Trophoblast cell (in vitro differentiated cells and primary cell): Measurements from ENCODE around the gene ABCC3.

ENCODE experiments used
- DNase-seq, 2 donors: peaks; one replicate each; pipeline ENCODE4 v3.0.0-alpha.2; 2016
- H2AFZ ChIP-seq: 2 replicates; pipeline ENCODE4 v1.6.1; 2013; ENCODE audit warnings: low read length, moderate library complexity, mild to moderate bottlenecking; ENCODE audit not compliant: insufficient read depth, poor library complexity
- H2AK5ac ChIP-seq: 2 replicates; pipeline ENCODE4 v1.6.1; 2013; ENCODE audit warnings: mild to moderate bottlenecking, low read length
- H2BK120ac ChIP-seq: 2 replicates; pipeline ENCODE4 v1.6.1; 2013; ENCODE audit warnings: low read length, mild to moderate bottlenecking, moderate library complexity; ENCODE audit not compliant: insufficient read depth, poor library complexity
- H2BK12ac ChIP-seq: 2 replicates; pipeline ENCODE4 v1.6.1; 2013; ENCODE audit warnings: mild to moderate bottlenecking, low read length, moderate library complexity
- H2BK5ac ChIP-seq: 2 replicates; pipeline ENCODE4 v1.6.1; 2013; ENCODE audit warnings: low read length, low read depth, moderate library complexity, mild to moderate bottlenecking; ENCODE audit not compliant: poor library complexity
- H3K14ac ChIP-seq: 2 replicates; pipeline ENCODE4 v1.6.1; 2013; ENCODE audit warnings: mild to moderate bottlenecking, low read length
- H3K18ac ChIP-seq: 2 replicates; pipeline ENCODE4 v1.6.1; 2013; ENCODE audit warnings: mild to moderate bottlenecking, low read length
- H3K23ac ChIP-seq: 2 replicates; pipeline ENCODE4 v1.6.1; 2013; ENCODE audit warnings: low read length
- H3K27ac ChIP-seq: 2 replicates; pipeline ENCODE4 v1.5.1; 2013; ENCODE audit warnings: low read depth, mild to moderate bottlenecking, inconsistent platforms, low read length, moderate library complexity
- H3K27me3 ChIP-seq: 2 replicates; pipeline ENCODE4 v1.6.1; 2013; ENCODE audit warnings: inconsistent platforms, mild to moderate bottlenecking, low read length, moderate library complexity; ENCODE audit not compliant: insufficient read depth
- H3K36me3 ChIP-seq, 2 experiments: 1 replicate in 1 of 2; 2 replicates in 1 of 2; pipeline ENCODE4 v1.6.1; 2013; ENCODE audit warnings: low read length in 2 of 2, mild to moderate bottlenecking in 2 of 2, moderate library complexity in 1 of 2; ENCODE audit not compliant: insufficient read depth in 2 of 2, control insufficient read depth in 1 of 2
- H3K4ac ChIP-seq: 2 replicates; pipeline ENCODE4 v1.6.1; 2013; ENCODE audit warnings: low read depth, mild to moderate bottlenecking, low read length, moderate library complexity
- H3K4me1 ChIP-seq, 2 experiments: 1 replicate in 1 of 2; 2 replicates in 1 of 2; pipeline ENCODE4 v1.6.1; 2013; ENCODE audit warnings: low read length in 2 of 2, mild to moderate bottlenecking in 2 of 2, moderate library complexity in 1 of 2; ENCODE audit not compliant: insufficient read depth in 2 of 2, control insufficient read depth in 1 of 2
- H3K4me2 ChIP-seq: 2 replicates; pipeline ENCODE4 v1.6.1; 2013; ENCODE audit warnings: inconsistent platforms, mild to moderate bottlenecking, low read length, moderate library complexity
- H3K4me3 ChIP-seq: 2 replicates; pipeline ENCODE4 v1.5.1; 2013; ENCODE audit warnings: mild to moderate bottlenecking, low read depth, low read length, inconsistent platforms
- H3K79me1 ChIP-seq: one replicate; pipeline ENCODE4 v1.6.1; 2013; ENCODE audit warnings: low read length
- H3K79me2 ChIP-seq: 2 replicates; pipeline ENCODE4 v1.6.1; 2013; ENCODE audit warnings: low read length, mild to moderate bottlenecking; ENCODE audit not compliant: control insufficient read depth, insufficient read depth, poor library complexity
- H3K9ac ChIP-seq: 2 replicates; pipeline ENCODE4 v1.6.1; 2013; ENCODE audit warnings: mild to moderate bottlenecking, low read length
- H3K9me3 ChIP-seq: 2 replicates; pipeline ENCODE4 v1.6.1; 2013; ENCODE audit warnings: low read depth, mild to moderate bottlenecking, control low read depth, inconsistent platforms, low read length; ENCODE audit not compliant: insufficient read depth
- H4K12ac ChIP-seq: 2 replicates; pipeline ENCODE4 v1.6.1; 2013; ENCODE audit warnings: low read depth, mild to moderate bottlenecking, low read length, moderate library complexity
- H4K8ac ChIP-seq: 2 replicates; pipeline ENCODE4 v1.6.1; 2013; ENCODE audit warnings: low read depth, mild to moderate bottlenecking, low read length, moderate library complexity
- H4K91ac ChIP-seq: one replicate; pipeline ENCODE4 v1.6.1; 2013; ENCODE audit warnings: low read depth, mild to moderate bottlenecking, low read length, moderate library complexity
- WGBS: extraction: QIAGEN DNeasy Blood & Tissue Kit; methylation state at CpG from one replicate; pipeline ENCODE4 v1.1.7; 2013; ENCODE audit warnings: missing lambda C conversion rate; ENCODE audit not compliant: insufficient read length, insufficient coverage; ENCODE audit errors: extremely low coverage; 5-methylcytosine and 5-hydroxymethylcytosine counted together

ABCC3 gene

GRCh38 chr17:50641357-50641756 lies 6.7 kb downstream of the ABCC3 start:
- no peak overlapping the region for H3K18ac ChIP-seq

DNA sequence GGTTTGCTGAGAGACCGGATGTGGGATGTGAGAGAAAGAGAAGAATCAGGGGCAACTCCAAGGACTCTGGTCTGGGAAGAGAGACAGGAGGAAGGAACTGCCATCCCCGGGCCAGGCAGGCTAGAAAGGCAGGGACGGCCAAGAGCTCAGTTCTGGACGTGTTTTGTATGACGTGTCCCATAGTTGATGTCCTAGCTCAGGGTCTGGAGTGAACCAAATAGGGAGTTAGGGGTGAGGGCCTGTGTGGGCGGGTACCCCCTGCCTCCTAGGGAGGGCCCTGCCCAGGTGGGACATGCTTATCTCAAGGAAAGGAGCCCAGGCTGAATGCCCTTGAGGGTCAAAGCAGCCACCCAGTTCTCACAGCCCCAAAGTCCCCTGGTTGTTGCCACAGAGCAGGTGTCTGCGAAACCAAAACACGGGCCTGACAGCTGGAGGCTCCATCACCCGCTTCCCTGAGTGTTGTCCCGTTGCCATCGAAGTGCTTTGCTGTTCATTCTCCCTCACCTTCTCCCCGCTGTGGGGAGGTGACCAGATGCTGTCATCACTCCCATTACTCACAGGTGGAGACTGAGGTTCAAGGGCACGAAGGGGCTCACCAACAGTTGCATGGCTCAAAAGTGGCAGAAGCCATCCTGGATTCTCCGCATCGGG lies 7.5 kb downstream of the ABCC3 start:
- Histone ChIP-seq H2BK12ac (no peak overlapping the region), H4K91ac (no peak overlapping the region), H3K14ac (no peak overlapping the region), H3K4me2 (no peak overlapping the region), H3K4ac (no peak overlapping the region), H4K12ac (no peak overlapping the region), H2AFZ (no peak overlapping the region), H3K4me3 (no peak overlapping the region), H3K9ac (no peak overlapping the region), H2BK120ac (no peak overlapping the region), H3K9me3 (no peaks in the 10 kb centered on the region), H3K27me3 (no peaks in the 10 kb centered on the region), H3K23ac (no peak overlapping the region), H3K36me3 (no peaks in the 10 kb centered on the region), H3K4me1 (peaks cover 21 to 26% of the 10 kb centered on the region in 2 experiments), H3K79me2 (no peaks in the 10 kb centered on the region), H3K18ac (no peak overlapping the region), H2BK5ac (no peak overlapping the region), H2AK5ac (no peak overlapping the region), H3K27ac (no peak overlapping the region), H3K79me1 (peaks cover 4% of the 10 kb centered on the region), H4K8ac (no peak overlapping the region)
- DNase-seq = no peak
- no CpG with 5 or more reads among the region's 15 CpGs for WGBS

More at GRCh38 chr17:50641357-50641756, 6.7 kb downstream of the ABCC3 start:
- no peak overlapping the region for H4K12ac ChIP-seq
- no peak overlapping the region for H2AK5ac ChIP-seq
- H4K91ac ChIP-seq = no peak overlapping the region
- no peak for DNase-seq
- peaks cover 4% of the 10 kb centered on the region for H3K27me3 ChIP-seq
- no peak overlapping the region for H4K8ac ChIP-seq
- H3K23ac ChIP-seq = no peak overlapping the region
- WGBS = no CpG with 5 or more reads among the region's 3 CpGs
- H3K27ac ChIP-seq = no peak overlapping the region
- no peak overlapping the region for H3K4ac ChIP-seq
- H3K79me2 ChIP-seq = no peaks in the 10 kb centered on the region
- H3K36me3 ChIP-seq = no peaks in the 10 kb centered on the region
- no peaks in the 10 kb centered on the region for H3K9me3 ChIP-seq
- no peak overlapping the region for H3K9ac ChIP-seq
- no peak overlapping the region for H2BK120ac ChIP-seq
- no peak overlapping the region for H3K4me3 ChIP-seq
- no peak overlapping the region for H3K14ac ChIP-seq
- H3K4me1 ChIP-seq = peaks cover 21 to 26% of the 10 kb centered on the region in 2 experiments
- H3K79me1 ChIP-seq = peaks cover 4% of the 10 kb centered on the region
- H2AFZ ChIP-seq = no peak overlapping the region
- H3K4me2 ChIP-seq = no peak overlapping the region
- H2BK5ac ChIP-seq = no peak overlapping the region
- no peak overlapping the region for H2BK12ac ChIP-seq

DNA sequence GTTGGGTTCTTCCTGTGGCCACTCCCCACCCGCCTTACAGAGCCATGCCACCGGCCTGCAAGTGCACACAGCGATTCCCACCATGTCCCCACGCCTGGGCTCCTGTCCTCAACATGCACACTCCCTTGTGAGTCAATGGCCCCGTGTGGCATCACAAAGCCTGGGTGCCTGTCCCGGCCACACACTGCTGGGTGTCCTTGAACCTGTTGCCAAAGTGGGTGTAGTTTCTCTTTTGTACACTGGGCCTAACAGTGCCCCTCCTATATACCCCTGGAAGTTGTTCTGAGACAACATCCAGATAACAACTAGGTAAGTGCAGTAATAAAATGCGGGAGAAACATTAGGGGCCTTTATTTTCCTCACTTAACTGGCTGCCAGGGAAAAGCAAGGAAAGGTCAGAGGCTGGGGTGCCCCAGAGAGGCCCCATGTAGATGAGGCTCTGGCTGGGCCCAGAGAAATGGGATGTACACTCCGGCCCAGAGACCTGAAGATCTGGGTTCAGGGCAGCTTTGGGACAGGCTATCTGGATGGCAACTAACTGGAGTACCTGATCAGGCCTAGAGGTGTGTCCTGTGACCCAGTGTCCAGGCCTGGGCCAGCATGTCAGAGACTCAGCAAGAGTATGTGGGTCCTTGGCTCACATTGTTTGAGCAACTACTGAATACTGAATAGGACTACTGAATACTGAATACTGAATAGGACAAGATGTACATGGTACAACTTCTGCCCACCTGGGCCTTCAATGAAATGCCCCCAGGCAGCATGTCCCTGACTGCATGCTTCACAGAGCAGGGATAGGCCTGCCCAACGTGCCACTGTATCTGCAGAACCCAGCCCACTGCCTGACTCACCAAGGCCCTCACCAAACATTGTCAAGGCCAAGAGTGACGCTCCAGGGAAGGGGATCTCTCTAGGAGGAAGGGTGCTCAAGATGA lies 8.3 kb downstream of the ABCC3 start:
- Histone ChIP-seq H2AFZ (no peak overlapping the region), H2BK120ac (no peak overlapping the region), H3K9ac (no peak overlapping the region), H3K36me3 (no peaks in the 10 kb centered on the region), H2BK5ac (no peak overlapping the region), H3K27ac (no peak overlapping the region), H3K14ac (no peak overlapping the region), H2AK5ac (no peak overlapping the region), H3K79me1 (peaks cover 4% of the 10 kb centered on the region), H4K8ac (no peak overlapping the region), H3K9me3 (no peaks in the 10 kb centered on the region), H3K27me3 (no peaks in the 10 kb centered on the region), H2BK12ac (no peak overlapping the region), H4K91ac (no peak overlapping the region), H3K23ac (no peak overlapping the region), H3K4ac (no peak overlapping the region), H4K12ac (no peak overlapping the region), H3K4me2 (no peak overlapping the region), H3K4me3 (no peak overlapping the region), H3K4me1 (peaks cover 21 to 26% of the 10 kb centered on the region in 2 experiments), H3K79me2 (no peaks in the 10 kb centered on the region), H3K18ac (no peak overlapping the region)
- DNase-seq = no peak
- no CpG with 5 or more reads among the region's 10 CpGs for WGBS

GRCh38 chr17:50645748-50646682 lies 11.3 kb downstream of the ABCC3 start:
- Histone ChIP-seq H4K91ac (no peak overlapping the region), H3K23ac (no peak overlapping the region), H2BK5ac (no peak overlapping the region), H3K27me3 (no peaks in the 10 kb centered on the region), H4K8ac (no peak overlapping the region), H3K79me2 (no peaks in the 10 kb centered on the region), H3K4me3 (no peak overlapping the region), H3K4me2 (no peak overlapping the region), H3K14ac (no peak overlapping the region), H3K4me1 (peaks cover 1 to 4% of the 10 kb centered on the region in 2 experiments), H3K18ac (no peak overlapping the region), H3K9me3 (no peaks in the 10 kb centered on the region), H2AK5ac (no peak overlapping the region), H2AFZ (no peak overlapping the region), H3K36me3 (no peaks in the 10 kb centered on the region), H2BK12ac (no peak overlapping the region), H3K4ac (no peak overlapping the region), H4K12ac (no peak overlapping the region), H2BK120ac (no peak overlapping the region), H3K27ac (no peak overlapping the region), H3K79me1 (no peaks in the 10 kb centered on the region), H3K9ac (no peak overlapping the region)
- DNase-seq = no peak
- 91% methylated on average over 1 of the region's 3 CpGs for WGBS
